Osteoblast (primary cell): ENCODE measurements around the gene METTL13. TPM values are rescaled to one million over a fixed set of nuclear protein-coding genes. Genes with fewer than 3 reads are reported as not detected.

ENCODE experiments used
- DNase-seq: peaks from one replicate; pipeline ENCODE4 v3.0.0; 2011; ENCODE audit warnings: low spot score, mixed read lengths; ENCODE audit not compliant: insufficient read length; ENCODE audit errors: missing footprints
- H2AFZ ChIP-seq: 2 replicates; pipeline ENCODE4 v1.6.0; 2011; ENCODE audit warnings: mild to moderate bottlenecking, low read length
- H3K27ac ChIP-seq: 2 replicates; pipeline ENCODE4 v1.5.1; 2011; ENCODE audit warnings: mild to moderate bottlenecking, low read depth, low read length, moderate library complexity
- H3K27me3 ChIP-seq: 2 replicates; pipeline ENCODE4 v1.6.0; 2012; ENCODE audit warnings: mild to moderate bottlenecking, control low read depth, inconsistent platforms, low read length, moderate library complexity; ENCODE audit not compliant: insufficient read depth
- H3K36me3 ChIP-seq: 2 replicates; pipeline ENCODE4 v1.5.1; 2011; ENCODE audit warnings: mild to moderate bottlenecking, low read length, control low read depth, moderate library complexity; ENCODE audit not compliant: insufficient read depth
- H3K4me1 ChIP-seq: 2 replicates; pipeline ENCODE4 v1.5.1; 2011; ENCODE audit warnings: mild to moderate bottlenecking, low read length, control low read depth, moderate library complexity; ENCODE audit not compliant: insufficient read depth
- H3K4me2 ChIP-seq: 2 replicates; pipeline ENCODE4 v1.6.0; 2011; ENCODE audit warnings: mild to moderate bottlenecking, low read length; ENCODE audit not compliant: insufficient read depth
- H3K4me3 ChIP-seq: fragments of 200-600 bp; sonication (generic); 3 replicates; pipeline ENCODE4 v1.5.1; 2012; ENCODE audit warnings: mild to moderate bottlenecking, low read length, inconsistent platforms; ENCODE audit not compliant: insufficient read depth
- H3K79me2 ChIP-seq: 2 replicates; pipeline ENCODE4 v1.6.0; 2012; ENCODE audit warnings: mild to moderate bottlenecking, low read length, control low read depth, inconsistent platforms; ENCODE audit not compliant: insufficient read depth
- H3K9me3 ChIP-seq: 2 replicates; pipeline ENCODE4 v1.5.1; 2011; ENCODE audit warnings: low read depth, low read length, control low read depth
- H4K20me1 ChIP-seq: 2 replicates; pipeline ENCODE4 v1.6.0; 2012; ENCODE audit warnings: mild to moderate bottlenecking, low read length, control low read depth; ENCODE audit not compliant: insufficient read depth
- total RNA-seq: library from RNA; depleted of rRNA; stranded (reverse); fragments of >200 nt; gene quantifications from 2 replicates; pipeline ENCODE4 v1.2.3, GENCODE V29; 2012
- TF ChIP-seq, protein P1 (sequence below): IDR thresholded peaks from 2 replicates; pipeline ENCODE4 v1.5.1; 2011; ENCODE audit warnings: mild to moderate bottlenecking, low read depth, low read length, moderate library complexity; ENCODE audit errors: extremely low read depth

METTL13 gene
- total RNA-seq, 1 donor: 13.0 TPM

DNA sequence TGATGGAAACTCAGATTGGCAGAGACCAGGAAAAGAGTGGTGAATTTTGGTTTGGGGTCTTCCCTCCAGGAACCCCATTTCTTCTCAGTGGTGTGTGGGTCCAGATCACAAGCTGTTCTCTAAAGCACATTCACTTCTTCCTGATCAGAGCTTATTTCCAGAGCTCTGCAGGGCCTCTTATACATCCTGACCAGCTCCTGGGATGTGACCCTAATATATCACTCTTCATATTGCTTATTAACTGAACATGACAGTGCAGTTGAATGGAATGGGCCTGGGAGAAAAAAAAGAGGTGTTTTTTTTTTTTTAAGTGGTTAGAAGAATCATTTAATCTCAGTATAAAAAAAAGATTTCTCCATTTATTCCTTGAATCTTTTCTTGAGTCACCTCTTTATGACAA, 30.2 kb downstream of the METTL13 start:
- Histone ChIP-seq H3K4me3 (no peak overlapping the region), H3K4me2 (no peak overlapping the region), H2AFZ (no peak overlapping the region), H4K20me1 (no peaks in the 10 kb centered on the region), H3K36me3 (no peaks in the 10 kb centered on the region), H3K9me3 (no peaks in the 10 kb centered on the region), H3K27me3 (no peaks in the 10 kb centered on the region), H3K4me1 (peaks cover 7% of the 10 kb centered on the region), H3K27ac (no peak overlapping the region), H3K79me2 (no peaks in the 10 kb centered on the region)
- TF ChIP-seq, protein P1, sequence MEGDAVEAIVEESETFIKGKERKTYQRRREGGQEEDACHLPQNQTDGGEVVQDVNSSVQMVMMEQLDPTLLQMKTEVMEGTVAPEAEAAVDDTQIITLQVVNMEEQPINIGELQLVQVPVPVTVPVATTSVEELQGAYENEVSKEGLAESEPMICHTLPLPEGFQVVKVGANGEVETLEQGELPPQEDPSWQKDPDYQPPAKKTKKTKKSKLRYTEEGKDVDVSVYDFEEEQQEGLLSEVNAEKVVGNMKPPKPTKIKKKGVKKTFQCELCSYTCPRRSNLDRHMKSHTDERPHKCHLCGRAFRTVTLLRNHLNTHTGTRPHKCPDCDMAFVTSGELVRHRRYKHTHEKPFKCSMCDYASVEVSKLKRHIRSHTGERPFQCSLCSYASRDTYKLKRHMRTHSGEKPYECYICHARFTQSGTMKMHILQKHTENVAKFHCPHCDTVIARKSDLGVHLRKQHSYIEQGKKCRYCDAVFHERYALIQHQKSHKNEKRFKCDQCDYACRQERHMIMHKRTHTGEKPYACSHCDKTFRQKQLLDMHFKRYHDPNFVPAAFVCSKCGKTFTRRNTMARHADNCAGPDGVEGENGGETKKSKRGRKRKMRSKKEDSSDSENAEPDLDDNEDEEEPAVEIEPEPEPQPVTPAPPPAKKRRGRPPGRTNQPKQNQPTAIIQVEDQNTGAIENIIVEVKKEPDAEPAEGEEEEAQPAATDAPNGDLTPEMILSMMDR: no peak
- no peak for DNase-seq

DNA sequence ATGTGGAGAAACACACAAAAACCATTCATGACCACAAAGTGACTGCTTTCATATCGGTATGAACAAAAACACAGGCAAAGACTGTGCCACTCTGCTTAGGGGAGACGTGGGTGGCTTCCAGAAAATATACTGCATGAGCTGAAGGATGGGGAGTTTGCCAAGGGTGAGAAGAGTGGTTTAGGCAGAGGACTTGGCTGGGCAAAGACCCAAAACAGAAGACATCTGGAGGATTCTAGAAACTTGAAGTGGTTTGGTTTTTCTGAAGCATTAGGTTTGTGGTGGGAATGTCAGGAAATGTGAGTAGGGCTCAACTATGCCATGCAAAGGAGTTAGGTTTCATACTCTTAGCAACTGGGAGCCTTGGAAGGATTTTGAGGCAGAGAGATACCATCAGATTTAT, 33.2 kb downstream of the METTL13 start:
- TF ChIP-seq, protein P1: no peak
- Histone ChIP-seq H3K27me3 (no peaks in the 10 kb centered on the region), H3K4me3 (no peak overlapping the region), H3K4me2 (peak overlapping the region; percentile 49), H2AFZ (no peak overlapping the region), H3K4me1 (peaks cover 15% of the 10 kb centered on the region), H3K36me3 (no peaks in the 10 kb centered on the region), H3K9me3 (no peaks in the 10 kb centered on the region), H3K27ac (no peak overlapping the region), H4K20me1 (no peaks in the 10 kb centered on the region), H3K79me2 (no peaks in the 10 kb centered on the region)
- DNase-seq: no peak

- Histone ChIP-seq H3K4me2 (no peak overlapping the region), H3K36me3 (no peaks in the 10 kb centered on the region), H3K27me3 (no peaks in the 10 kb centered on the region), H3K9me3 (no peaks in the 10 kb centered on the region), H3K4me1 (peaks cover 15% of the 10 kb centered on the region), H3K4me3 (no peak overlapping the region), H3K79me2 (no peaks in the 10 kb centered on the region), H3K27ac (no peak overlapping the region), H4K20me1 (no peaks in the 10 kb centered on the region), H2AFZ (no peak overlapping the region)
- TF ChIP-seq, protein P1: no peak
- DNase-seq: no peak
These were observed 34.9 kb downstream of the METTL13 start for GRCh38 chr1:171816300-171816901.

DNA sequence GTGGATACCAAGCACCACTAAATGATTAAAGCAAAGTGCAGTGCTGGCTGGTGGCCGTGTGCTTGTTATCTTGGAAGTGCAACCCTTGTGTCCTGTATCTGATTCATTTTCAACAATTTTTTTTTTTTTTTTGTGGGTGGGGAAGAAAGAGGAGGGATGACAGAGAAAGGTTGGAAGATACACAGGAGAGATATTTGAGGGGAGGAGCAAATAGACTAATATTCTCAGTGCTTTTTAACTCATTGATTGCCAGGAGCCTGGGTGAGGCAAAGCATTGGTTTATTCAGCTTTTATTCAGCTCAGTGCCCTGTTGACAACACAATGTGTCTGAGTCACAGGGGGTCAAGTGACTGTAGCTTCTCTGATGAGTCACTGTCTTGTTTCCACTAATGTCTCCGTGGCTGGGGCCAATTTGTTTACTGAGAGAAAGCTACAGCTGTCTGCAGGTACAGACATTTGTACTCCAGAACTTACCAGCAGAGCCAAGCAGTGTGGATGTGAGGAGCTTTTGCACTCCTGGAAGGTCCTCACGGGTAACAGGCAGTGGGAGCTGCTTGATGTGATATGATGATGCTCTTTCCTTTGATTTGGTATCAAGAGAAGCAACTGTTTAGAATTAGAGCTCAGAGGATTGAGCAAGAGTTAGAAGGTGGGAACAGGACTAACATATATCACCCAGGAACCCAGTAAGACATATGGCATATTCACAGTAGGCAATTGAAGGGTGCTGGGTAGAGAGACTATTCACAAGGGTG, 36.2 kb downstream of the METTL13 start:
- no peaks in the 10 kb centered on the region for H3K79me2 ChIP-seq
- TF ChIP-seq, protein P1: no peak
- DNase-seq: peak; percentile 58
- no peak overlapping the region for H3K4me3 ChIP-seq
- peaks cover 15% of the 10 kb centered on the region for H3K4me1 ChIP-seq
- no peak overlapping the region for H3K27ac ChIP-seq
- H3K36me3 ChIP-seq: no peaks in the 10 kb centered on the region
- peak overlapping the region; percentile 23 for H3K4me2 ChIP-seq
- no peaks in the 10 kb centered on the region for H4K20me1 ChIP-seq
- no peaks in the 10 kb centered on the region for H3K9me3 ChIP-seq
- no peak overlapping the region for H2AFZ ChIP-seq
- no peaks in the 10 kb centered on the region for H3K27me3 ChIP-seq
